Heart right ventricle (tissue), 16 donors: Measurements from ENCODE around the gene FAM43B. TPM values are rescaled to one million over a fixed set of nuclear protein-coding genes. Genes with fewer than 3 reads are reported as not detected.
A peak's percentile ranks its signal among the peaks of the same experiment; 100 is the strongest.

Experiments used
- ATAC-seq, 8 donors: fragments of 200-7000 bp; cut with Tn5 transposase; one replicate each; pipeline ENCODE4 v1.9.1; 2020; ENCODE audit warnings: mild to moderate bottlenecking in 8 of 8, moderate library complexity in 8 of 8, moderate number of reproducible peaks in 1 of 8
- DNase-seq, 2 donors: peaks; one replicate each; pipeline ENCODE4 v3.0.0-alpha.2; 2020
- H3K27ac ChIP-seq, 10 donors: fragments of 200-600 bp; sonication (generic) in 2 of 10; one replicate each; pipeline versions ENCODE4 v1.5.0 to v1.8.0; 2020 to 2022; ENCODE audit warnings: mild to moderate bottlenecking in 3 of 10
- H3K27me3 ChIP-seq, 7 donors: fragments of 200-600 bp; one replicate each; pipeline ENCODE4 v1.8.0; 2021 to 2022; ENCODE audit warnings: mild to moderate bottlenecking in 2 of 7
- H3K36me3 ChIP-seq, 9 donors: fragments of 200-600 bp; sonication (generic) in 1 of 9; one replicate each; pipeline versions ENCODE4 v1.5.0 to v1.8.0; 2020 to 2022; ENCODE audit warnings: mild to moderate bottlenecking in 2 of 9
- H3K4me1 ChIP-seq, 9 donors: fragments of 200-600 bp; sonication (generic) in 1 of 9; one replicate each; pipeline versions ENCODE4 v1.5.0 to v1.8.0; 2020 to 2022; ENCODE audit warnings: mild to moderate bottlenecking in 4 of 9
- H3K4me3 ChIP-seq, 10 donors: fragments of 200-600 bp; sonication (generic) in 2 of 10; one replicate each; pipeline versions ENCODE4 v1.5.0 to v1.8.0; 2020 to 2022; ENCODE audit warnings: mild to moderate bottlenecking in 7 of 10, moderate library complexity in 2 of 10
- H3K9me3 ChIP-seq, 11 donors: fragments of 200-600 bp in 10 of 11; sonication (generic) in 2 of 11; one replicate each; pipeline versions ENCODE4 v1.5.0 to v1.8.0; 2013 to 2022; ENCODE audit warnings: mild to moderate bottlenecking in 2 of 11, control low read depth in 1 of 11, moderate library complexity in 1 of 11
- CTCF ChIP-seq, 9 donors: fragments of 200-600 bp; sonication (generic) in 2 of 9; IDR thresholded peaks; one replicate each; pipeline versions ENCODE4 v1.5.0 to v1.8.0; 2021 to 2022; ENCODE audit warnings: antibody characterized with exemption in 9 of 9, mild to moderate bottlenecking in 5 of 9, moderate library complexity in 1 of 9
- WGBS, 2 donors: extraction: QIAGEN DNeasy Blood & Tissue Kit; methylation state at CpG; one replicate each; pipeline ENCODE4 v1.1.7; 2013; ENCODE audit warnings: inconsistent platforms in 1 of 2; 5-methylcytosine and 5-hydroxymethylcytosine counted together
- intact Hi-C, 10 donors: fragments of 100-400 bp; cut with DNase I; formaldehyde crosslinking; loops; one replicate each; pipeline versions ENCODE4 v1.11.1 to v1.14.2; 2022
- polyA plus RNA-seq, 2 donors: library from polyadenylated mRNA; stranded (reverse); fragments of 200-250 nt; gene quantifications; one replicate each; pipeline ENCODE4 v1.2.3, GENCODE V29; 2013
- total RNA-seq, 10 donors: library from RNA; stranded (reverse); fragmentation: NEBNext Ultra II Directional in 3 of 10; extraction: Animal tissue kit (Norgen Biotek cat#: 25700) in 3 of 10; gene quantifications; one replicate each; pipeline versions ENCODE4 v1.2.1 to v1.2.4, GENCODE V29; 2021 to 2023
- donor health status: Arrhythmogenic right ventricular cardiomyopathy.
- donor health status: ischemic (EF 13 %, LVEDD 7.1; RV severe dilation, severe dysfunction).
- donor health status: healthy with polysubstance abuse.
- donor health status: DM: no; HTN: yes; CAD: no.
- donor health status: DM: no; HTN: no; CAD: no.
- donor health status: ischemic (EF 25% LVEDD 6.9; RV normal size, moderate dysfunction).
- donor health status: ischemic (EF 25% LVEDD 5.7; RV mildly dilated, moderate dysfunction).
- donor health status: healthy.
- donor health status: DM: yes; HTN: yes; CAD: no.
- donor health status: Ischemic cardiomyopathy.
- donor health status: ischemic (EF 35%, LVEDD 5.7; RV mildly dilated, moderate dysfunction).
- donor health status: nonischemic (EF 11% LVEDD 7.7; RV severe dilation, severe dysfunction).
- donor health status: DM: yes; HTN: yes; CAD: no.
- donor health status: PGD.
- donor health status: ischemic (EF 29% LVEDD 5.4; RV normal size, mild dysfunction).
- donor health status: nonischemic (EF 23%, LVEDD 6.1; RV moderate dilation, normal function).

FAM43B gene
- total and polyA plus RNA-seq, 12 donors = 1.0 to 16.3 (median 2.3) TPM

- Histone ChIP-seq H3K4me1 (peaks cover 5 to 36% (median 15%) of the 10 kb centered on the region in 9 donors), H3K27ac (peak overlapping the region in 3 of 10 donors; percentile 25 to 48 (median 37)), H3K9me3 (no peaks in the 10 kb centered on the region), H3K36me3 (no peaks in the 10 kb centered on the region), H3K27me3 (peaks cover 0 to 31% (median 13%) of the 10 kb centered on the region in 7 donors), H3K4me3 (no peak overlapping the region)
- ATAC-seq = peak in 7 of 8 donors; percentile 6 to 59 (median 36)
- intact Hi-C loops = no loop called here
- TF ChIP-seq CTCF (IDR thresholded peaks at IDR 0.05) = no peak
- DNase-seq = peak in 1 of 2 donors; percentile 9
- 58 to 81% methylated on average over 5 of the region's 5 CpGs for WGBS, 2 donors
Observed at GRCh38 chr1:20558191-20558590, 5.8 kb downstream of the FAM43B start.

GRCh38 chr1:20560966-20561365 is 8.6 kb downstream of the FAM43B start:
- ATAC-seq = no peak
- intact Hi-C loops = no loop called here
- DNase-seq = no peak
- WGBS, 2 donors = 87 to 95% methylated on average over 1 of the region's 1 CpG
- TF ChIP-seq CTCF (IDR thresholded peaks at IDR 0.05) = no peak
- Histone ChIP-seq H3K27ac (no peak overlapping the region), H3K9me3 (no peaks in the 10 kb centered on the region), H3K4me3 (no peak overlapping the region), H3K4me1 (peaks cover 0 to 14% (median 0%) of the 10 kb centered on the region in 9 donors), H3K36me3 (no peaks in the 10 kb centered on the region), H3K27me3 (peaks cover 0 to 6% (median 0%) of the 10 kb centered on the region in 7 donors)

- peaks cover 0 to 2% (median 0%) of the 10 kb centered on the region in 9 donors for H3K4me1 ChIP-seq
- no peaks in the 10 kb centered on the region for H3K9me3 ChIP-seq
- no peak overlapping the region for H3K4me3 ChIP-seq
- ATAC-seq = no peak
- no peak for TF ChIP-seq CTCF (IDR thresholded peaks at IDR 0.05)
- intact Hi-C loops = no loop called here
- peaks cover 0 to 14% (median 5%) of the 10 kb centered on the region in 7 donors for H3K27me3 ChIP-seq
- no peak overlapping the region for H3K27ac ChIP-seq
- no peak for DNase-seq
- no peaks in the 10 kb centered on the region for H3K36me3 ChIP-seq
- WGBS, 2 donors = 60 to 62% methylated on average over 4 of the region's 4 CpGs
Observed at GRCh38 chr1:20565234-20565633, 12.9 kb downstream of the FAM43B start.

GRCh38 chr1:20569523-20570098 is 17.2 kb downstream of the FAM43B start:
- WGBS, 2 donors = 89 to 91% methylated on average over 4 of the region's 4 CpGs
- intact Hi-C loops = loop anchor here in 2 of 10 donors (10.0 kb wide), 1 partner anchor 45 kb away; no protein-coding TSS in a partner anchor

More at GRCh38 chr1:20569523-20570098, 17.2 kb downstream of the FAM43B start:
- DNase-seq (no peak), ATAC-seq (no peak)
- H3K36me3 ChIP-seq = no peaks in the 10 kb centered on the region
- peaks cover 0 to 10% (median 0%) of the 10 kb centered on the region in 11 donors for H3K9me3 ChIP-seq
- no peak overlapping the region for H3K4me3 ChIP-seq
- H3K27ac ChIP-seq = no peak overlapping the region
- no peak for TF ChIP-seq CTCF (IDR thresholded peaks at IDR 0.05)
- no peaks in the 10 kb centered on the region for H3K4me1 ChIP-seq
- H3K27me3 ChIP-seq = peaks cover 0 to 18% (median 5%) of the 10 kb centered on the region in 7 donors
